Measurements from ENCODE around the gene ABLIM2. TPM values are rescaled to one million over a fixed set of nuclear protein-coding genes. Genes with fewer than 3 reads are reported as not detected.

The ABLIM2 gene
- total and polyA plus RNA-seq, 2 experiments from 2014 or later: 4.9 to 5.8 TPM

DNA sequence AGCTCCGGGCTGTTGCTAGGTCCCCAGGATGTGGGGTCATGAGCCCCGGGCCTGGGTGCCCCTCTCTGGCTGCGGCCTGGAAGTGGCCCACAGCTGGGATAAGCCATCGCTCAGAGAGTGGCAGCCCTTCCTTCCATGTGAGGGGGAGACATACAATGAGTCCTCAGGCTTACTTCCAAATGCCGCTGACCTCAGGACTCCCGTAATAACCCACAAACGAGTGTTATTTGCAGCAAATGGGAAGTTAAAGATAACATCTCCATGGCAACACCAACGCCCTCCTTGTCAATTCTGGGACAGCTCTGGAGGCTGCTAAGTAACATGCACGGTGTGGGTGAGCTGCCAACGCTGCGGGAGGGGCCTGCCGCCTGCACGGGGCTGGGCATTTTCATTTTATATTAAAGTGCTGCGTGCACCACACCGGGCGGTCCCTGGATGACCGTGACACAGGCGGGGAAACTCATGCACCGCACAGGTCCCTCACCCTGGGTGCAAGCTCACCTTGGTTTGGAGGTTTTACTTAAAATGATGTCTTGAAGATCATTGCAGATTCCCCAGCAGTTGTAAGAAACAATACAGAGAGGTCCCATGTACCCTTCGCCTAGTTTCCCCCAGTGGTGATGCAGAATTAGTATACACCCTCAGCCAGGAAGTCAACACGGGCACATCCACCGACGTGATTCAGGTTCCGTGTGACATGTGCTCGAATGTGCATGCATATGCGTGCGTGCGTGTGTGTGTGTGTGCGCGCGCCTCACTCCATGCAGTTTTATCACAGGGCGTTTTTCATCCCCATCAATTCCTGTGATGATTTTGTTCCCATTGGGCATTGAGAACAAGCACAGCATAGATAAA lies 79.4 kb downstream of the ABLIM2 start:
- Histone ChIP-seq H3K4me1 (ENCODE audit: low read depth) (peaks cover 22% of the 10 kb centered on the region), H3K27ac (peak overlapping the region; percentile 79), H3K27me3 (no peaks in the 10 kb centered on the region), H3K9me3 (ENCODE audit: low read depth) (no peaks in the 10 kb centered on the region), H3K36me3 (no peaks in the 10 kb centered on the region), H3K4me3 (no peak overlapping the region)
- peak; percentile 66 to 82 for DNase-seq (ENCODE audit: low read depth in 1 of 2, low spot score in 1 of 2)
- TF ChIP-seq CTCF (IDR thresholded peaks at IDR 0.05; ENCODE audit: low read depth, low read length): no peak

DNA sequence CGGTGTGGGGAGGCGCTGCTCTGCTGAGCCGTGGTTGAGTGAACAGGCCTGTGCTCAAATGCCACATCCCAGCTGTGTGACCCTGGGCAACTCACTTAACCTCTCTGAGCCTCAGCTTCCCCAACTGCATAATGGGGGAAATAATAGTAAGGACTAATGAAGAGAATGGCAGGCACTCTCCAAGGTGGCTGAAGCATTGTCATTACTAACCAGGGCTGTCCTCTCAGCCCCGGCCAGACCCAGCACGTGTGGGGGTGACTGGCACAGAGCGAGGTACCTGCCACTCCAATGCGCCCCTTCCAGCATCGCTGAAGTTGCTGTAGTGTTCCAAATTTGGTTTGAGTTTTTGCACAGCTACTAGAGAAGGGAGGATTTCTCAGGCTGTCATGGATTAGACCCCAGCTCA lies 80.0 kb downstream of the ABLIM2 start:
- H3K27ac ChIP-seq: peak overlapping the region; percentile 24
- H3K27me3 ChIP-seq: no peaks in the 10 kb centered on the region
- no peak for DNase-seq (ENCODE audit: low read depth in 1 of 2, low spot score in 1 of 2)
- TF ChIP-seq CTCF (IDR thresholded peaks at IDR 0.05; ENCODE audit: low read depth, low read length): no peak
- H3K36me3 ChIP-seq: no peaks in the 10 kb centered on the region
- H3K4me1 ChIP-seq (ENCODE audit: low read depth): peaks cover 22% of the 10 kb centered on the region
- H3K9me3 ChIP-seq (ENCODE audit: low read depth): no peaks in the 10 kb centered on the region
- H3K4me3 ChIP-seq: no peak overlapping the region

DNA sequence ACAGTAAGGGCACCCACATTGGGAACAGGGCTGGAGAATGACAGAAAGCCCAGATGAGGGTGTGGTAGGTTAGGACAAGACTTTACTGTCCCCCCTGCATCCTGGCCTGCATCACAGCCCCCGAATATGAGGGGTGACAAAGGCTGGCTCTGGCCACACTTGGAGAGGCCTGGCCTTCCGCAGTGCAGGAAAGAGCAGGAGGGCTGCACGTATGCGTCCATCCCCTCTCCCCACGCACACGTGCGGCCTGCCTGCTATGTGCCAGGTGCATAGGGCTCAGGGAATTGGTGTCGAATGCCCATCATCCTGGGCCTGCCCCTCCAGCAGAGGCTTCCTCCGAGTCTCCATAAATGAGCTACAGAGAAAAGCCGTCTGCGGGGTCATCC lies 80.5 kb downstream of the ABLIM2 start:
- DNase-seq (ENCODE audit: low read depth in 1 of 2, low spot score in 1 of 2): no peak

DNA sequence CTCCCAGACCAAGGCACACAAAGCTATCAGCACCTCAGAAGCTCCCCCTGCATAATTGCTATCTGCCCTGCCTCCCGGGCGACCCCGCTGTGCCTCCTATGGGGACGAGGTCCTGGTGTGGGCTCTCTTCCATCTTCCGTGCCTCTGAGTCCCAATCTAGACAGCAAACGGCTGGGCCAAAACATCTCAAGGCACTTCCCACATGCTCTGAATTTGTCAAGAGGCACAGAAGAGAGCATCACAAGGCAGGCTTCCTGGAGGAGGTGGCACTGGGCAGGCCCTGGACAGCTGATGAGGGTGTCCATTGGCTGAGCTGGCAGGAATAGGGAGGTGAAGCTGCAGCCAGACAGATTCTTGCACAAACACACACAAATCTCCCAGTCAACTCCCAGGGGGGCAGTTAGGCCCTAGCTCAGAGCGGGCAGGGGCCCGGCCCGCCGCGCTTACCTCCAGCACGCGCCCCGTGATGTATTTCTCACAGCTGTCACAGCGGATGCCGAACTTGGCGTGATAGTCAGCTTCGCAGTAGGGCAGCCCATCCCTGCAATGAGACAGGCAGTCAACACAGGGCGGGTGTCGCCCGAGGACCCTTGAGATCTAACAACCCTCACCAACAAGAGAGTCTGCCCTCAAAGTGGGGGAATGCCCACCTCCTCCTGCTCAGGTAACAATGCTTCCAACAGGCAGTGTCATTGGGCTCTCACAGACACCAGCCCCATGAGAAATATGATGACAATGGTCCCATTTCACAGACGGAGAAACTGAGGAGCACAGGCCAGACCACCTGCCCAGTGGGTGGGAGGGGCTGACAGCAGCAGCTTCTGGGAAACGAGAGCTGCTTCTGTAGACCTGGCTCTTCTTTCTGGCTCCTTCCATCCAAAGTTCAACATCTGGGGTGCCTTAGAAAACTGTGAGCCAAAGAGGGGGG lies 81.2 kb downstream of the ABLIM2 start:
- peaks cover 22% of the 10 kb centered on the region for H3K4me1 ChIP-seq (ENCODE audit: low read depth)
- H3K36me3 ChIP-seq: no peaks in the 10 kb centered on the region
- no peaks in the 10 kb centered on the region for H3K9me3 ChIP-seq (ENCODE audit: low read depth)
- no peak overlapping the region for H3K27ac ChIP-seq
- TF ChIP-seq CTCF (IDR thresholded peaks at IDR 0.05; ENCODE audit: low read depth, low read length): no peak
- no peaks in the 10 kb centered on the region for H3K27me3 ChIP-seq
- no peak for DNase-seq (ENCODE audit: low read depth in 1 of 2, low spot score in 1 of 2)
- no peak overlapping the region for H3K4me3 ChIP-seq

More for the DNA sequence above, 80.5 kb downstream of the ABLIM2 start:
- Histone ChIP-seq H3K4me3 (no peak overlapping the region), H3K36me3 (no peaks in the 10 kb centered on the region), H3K9me3 (ENCODE audit: low read depth) (no peaks in the 10 kb centered on the region), H3K4me1 (ENCODE audit: low read depth) (peaks cover 22% of the 10 kb centered on the region), H3K27ac (no peak overlapping the region), H3K27me3 (no peaks in the 10 kb centered on the region)
- no peak for TF ChIP-seq CTCF (IDR thresholded peaks at IDR 0.05; ENCODE audit: low read depth, low read length)

DNA sequence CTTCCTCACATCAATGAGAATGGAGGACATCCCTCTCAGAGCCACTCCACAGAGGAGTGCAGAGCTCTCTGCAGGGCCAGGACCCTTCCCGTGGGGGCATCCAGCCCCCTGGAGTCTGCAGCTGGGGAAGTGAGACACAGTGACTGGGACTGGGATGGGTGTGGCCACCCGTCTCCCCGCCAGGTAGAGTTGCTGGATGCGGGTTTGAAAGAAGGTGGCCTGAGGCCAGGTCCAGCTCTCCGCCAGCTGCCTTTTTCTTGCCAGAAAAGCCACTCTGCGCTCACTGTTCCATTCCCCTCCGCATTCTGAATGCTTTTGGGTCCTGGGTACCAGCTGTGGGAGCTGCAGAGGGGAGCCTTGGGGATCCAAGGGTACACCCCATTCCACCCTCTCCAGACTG lies 82.6 kb downstream of the ABLIM2 start:
- no peaks in the 10 kb centered on the region for H3K9me3 ChIP-seq (ENCODE audit: low read depth)
- H3K36me3 ChIP-seq: no peaks in the 10 kb centered on the region
- peaks cover 22% of the 10 kb centered on the region for H3K4me1 ChIP-seq (ENCODE audit: low read depth)
- H3K27me3 ChIP-seq: no peaks in the 10 kb centered on the region
- H3K4me3 ChIP-seq: no peak overlapping the region
- H3K27ac ChIP-seq: no peak overlapping the region
- no peak for TF ChIP-seq CTCF (IDR thresholded peaks at IDR 0.05; ENCODE audit: low read depth, low read length)
- DNase-seq (ENCODE audit: low read depth in 1 of 2, low spot score in 1 of 2): no peak

Measured in cardiac muscle cell (in vitro differentiated cells and primary cell).